ENCODE data around the gene FER. TPM values are rescaled to one million over a fixed set of nuclear protein-coding genes. Genes with fewer than 3 reads are reported as not detected.

Gene FER
- total and polyA plus RNA-seq, 2 of the 13 experiments (the other 11 are each of a cell fraction or from before 2014, with no cell fraction given) = 7.9 to 29.0 TPM

DNA sequence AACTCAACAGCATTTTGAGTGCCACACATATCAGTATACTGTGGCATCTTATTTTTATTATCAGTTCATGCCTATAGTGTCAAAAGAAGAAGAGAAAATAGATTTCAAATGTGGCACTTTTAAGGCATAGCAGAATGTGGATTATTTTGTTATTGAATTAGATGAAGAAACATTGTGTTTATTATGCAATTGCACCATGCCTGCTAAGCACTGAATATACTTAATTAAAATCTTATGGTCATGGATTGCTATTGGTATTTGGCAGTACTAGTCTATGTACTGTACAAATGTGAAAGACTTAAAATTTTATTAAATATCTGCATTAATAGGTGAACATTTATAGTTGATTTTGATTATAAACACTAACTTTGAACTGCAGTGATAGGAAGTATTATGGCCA lies 128.8 kb downstream of the FER start:
- Histone ChIP-seq H4K20me1 (ENCODE audit: insufficient read depth, low read length) (no peaks in the 10 kb centered on the region), H3K4me1 (ENCODE audit: insufficient read depth, low read length) (no peaks in the 10 kb centered on the region), H3K9me3 (ENCODE audit: low read length) (peaks cover 5% of the 10 kb centered on the region), H3K4me2 (ENCODE audit: low read depth, low read length) (no peak overlapping the region), H3K27me3 (ENCODE audit: control insufficient read depth in 1 of 2, insufficient read depth in 2 of 2, low read length in 2 of 2) (no peaks in the 10 kb centered on the region), H3K4me3 (replicated peaks in 1 of 3; ENCODE audit: insufficient read depth in 1 of 3, low read depth in 2 of 3, low read length in 3 of 3) (no peak overlapping the region), H3K79me2 (ENCODE audit: insufficient read depth, low read length) (no peaks in the 10 kb centered on the region), H2AFZ (ENCODE audit: low read length) (no peak overlapping the region), H3K27ac (ENCODE audit: extremely low read length, insufficient read depth, low read length) (no peak overlapping the region), H3K9ac (ENCODE audit: insufficient read depth, low read depth, low read length) (no peak overlapping the region), H3K36me3 (replicated peaks in 1 of 2; ENCODE audit: control insufficient read depth in 1 of 2, insufficient read depth in 2 of 2, low read length in 2 of 2) (no peaks in the 10 kb centered on the region)
- ATAC-seq (no peak), DNase-seq (ENCODE audit: low spot score) (no peak), FAIRE-seq (no peak)
- ChIA-PET CTCF (ENCODE audit: low intra/inter-chr PET ratio, low total read pairs) (no interaction called here), POLR2A (no interaction called here)
- TF ChIP-seq CREB3 (CRISPR knock-in tag; IDR thresholded peaks at IDR 0.05) (no peak), IKZF1 (IDR thresholded peaks at IDR 0.05) (no peak), ZNF256 (CRISPR knock-in tag; conservative IDR thresholded peaks at IDR 0.05) (no peak), ESRRA (CRISPR knock-in tag; IDR thresholded peaks at IDR 0.05; ENCODE audit: low read depth) (no peak), ZNF10 (CRISPR knock-in tag; IDR thresholded peaks at IDR 0.05; ENCODE audit: borderline replicate concordance, low read depth) (no peak), XRCC5 (optimal IDR thresholded peaks at IDR 0.05; ENCODE audit: low read length) (no peak), ZNF446 (CRISPR knock-in tag; IDR thresholded peaks at IDR 0.05) (no peak)
- TF ChIP-seq, protein P1, sequence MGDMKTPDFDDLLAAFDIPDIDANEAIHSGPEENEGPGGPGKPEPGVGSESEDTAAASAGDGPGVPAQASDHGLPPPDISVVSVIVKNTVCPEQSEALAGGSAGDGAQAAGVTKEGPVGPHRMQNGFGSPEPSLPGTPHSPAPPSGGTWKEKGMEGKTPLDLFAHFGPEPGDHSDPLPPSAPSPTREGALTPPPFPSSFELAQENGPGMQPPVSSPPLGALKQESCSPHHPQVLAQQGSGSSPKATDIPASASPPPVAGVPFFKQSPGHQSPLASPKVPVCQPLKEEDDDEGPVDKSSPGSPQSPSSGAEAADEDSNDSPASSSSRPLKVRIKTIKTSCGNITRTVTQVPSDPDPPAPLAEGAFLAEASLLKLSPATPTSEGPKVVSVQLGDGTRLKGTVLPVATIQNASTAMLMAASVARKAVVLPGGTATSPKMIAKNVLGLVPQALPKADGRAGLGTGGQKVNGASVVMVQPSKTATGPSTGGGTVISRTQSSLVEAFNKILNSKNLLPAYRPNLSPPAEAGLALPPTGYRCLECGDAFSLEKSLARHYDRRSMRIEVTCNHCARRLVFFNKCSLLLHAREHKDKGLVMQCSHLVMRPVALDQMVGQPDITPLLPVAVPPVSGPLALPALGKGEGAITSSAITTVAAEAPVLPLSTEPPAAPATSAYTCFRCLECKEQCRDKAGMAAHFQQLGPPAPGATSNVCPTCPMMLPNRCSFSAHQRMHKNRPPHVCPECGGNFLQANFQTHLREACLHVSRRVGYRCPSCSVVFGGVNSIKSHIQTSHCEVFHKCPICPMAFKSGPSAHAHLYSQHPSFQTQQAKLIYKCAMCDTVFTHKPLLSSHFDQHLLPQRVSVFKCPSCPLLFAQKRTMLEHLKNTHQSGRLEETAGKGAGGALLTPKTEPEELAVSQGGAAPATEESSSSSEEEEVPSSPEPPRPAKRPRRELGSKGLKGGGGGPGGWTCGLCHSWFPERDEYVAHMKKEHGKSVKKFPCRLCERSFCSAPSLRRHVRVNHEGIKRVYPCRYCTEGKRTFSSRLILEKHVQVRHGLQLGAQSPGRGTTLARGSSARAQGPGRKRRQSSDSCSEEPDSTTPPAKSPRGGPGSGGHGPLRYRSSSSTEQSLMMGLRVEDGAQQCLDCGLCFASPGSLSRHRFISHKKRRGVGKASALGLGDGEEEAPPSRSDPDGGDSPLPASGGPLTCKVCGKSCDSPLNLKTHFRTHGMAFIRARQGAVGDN (CRISPR knock-in tag; IDR thresholded peaks at IDR 0.05) = no peak
- TF ChIP-seq, protein P2, sequence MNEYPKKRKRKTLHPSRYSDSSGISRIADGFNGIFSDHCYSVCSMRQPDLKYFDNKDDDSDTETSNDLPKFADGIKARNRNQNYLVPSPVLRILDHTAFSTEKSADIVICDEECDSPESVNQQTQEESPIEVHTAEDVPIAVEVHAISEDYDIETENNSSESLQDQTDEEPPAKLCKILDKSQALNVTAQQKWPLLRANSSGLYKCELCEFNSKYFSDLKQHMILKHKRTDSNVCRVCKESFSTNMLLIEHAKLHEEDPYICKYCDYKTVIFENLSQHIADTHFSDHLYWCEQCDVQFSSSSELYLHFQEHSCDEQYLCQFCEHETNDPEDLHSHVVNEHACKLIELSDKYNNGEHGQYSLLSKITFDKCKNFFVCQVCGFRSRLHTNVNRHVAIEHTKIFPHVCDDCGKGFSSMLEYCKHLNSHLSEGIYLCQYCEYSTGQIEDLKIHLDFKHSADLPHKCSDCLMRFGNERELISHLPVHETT (CRISPR knock-in tag; conservative IDR thresholded peaks at IDR 0.05) = no peak
- no TSS peak for BruUV-seq (replicated peaks)
- in situ Hi-C loops (cut with HindIII; ENCODE audit: extremely low pct_ligation_motif_present, low pct_unique_long_range_greater_than_20kb) = no loop called here
- intact Hi-C loops (cut with micrococcal nuclease; ENCODE audit: unreplicated experiment) = no loop called here

All from HepG2 (cell line).